Measurements from ENCODE around the gene RTN4RL1.

RTN4RL1 gene

DNA sequence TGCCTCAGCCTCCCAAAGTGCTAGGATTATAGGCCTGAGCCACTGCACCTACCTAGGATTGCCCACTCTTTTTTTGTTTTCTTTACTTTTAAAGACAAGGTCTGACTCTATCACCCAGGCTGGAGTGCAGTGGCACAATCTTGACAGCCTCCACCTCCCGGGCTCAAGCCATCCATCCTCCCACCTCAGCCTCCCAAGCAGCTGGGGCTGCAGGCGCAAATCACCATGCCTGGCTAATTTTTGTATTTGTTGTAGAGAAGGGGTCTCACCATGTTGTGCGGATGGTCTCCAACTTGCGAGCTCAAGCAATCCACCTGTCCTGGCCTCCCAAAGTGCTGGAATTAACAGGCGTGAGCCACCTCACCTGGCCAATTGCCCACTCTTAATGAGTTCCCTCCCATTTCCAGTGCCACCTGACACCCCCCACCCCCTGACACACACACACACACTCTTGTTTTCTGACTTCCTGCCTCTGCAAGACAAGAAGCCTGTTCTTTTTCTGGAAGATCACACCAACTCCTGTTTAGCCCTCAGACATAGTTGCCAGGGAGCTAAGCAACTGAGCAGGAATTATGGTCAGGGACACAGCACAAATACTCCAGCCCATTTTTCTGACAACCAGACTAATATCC lies 19.2 kb upstream of the RTN4RL1 start:
- FAIRE-seq = no peak

DNA sequence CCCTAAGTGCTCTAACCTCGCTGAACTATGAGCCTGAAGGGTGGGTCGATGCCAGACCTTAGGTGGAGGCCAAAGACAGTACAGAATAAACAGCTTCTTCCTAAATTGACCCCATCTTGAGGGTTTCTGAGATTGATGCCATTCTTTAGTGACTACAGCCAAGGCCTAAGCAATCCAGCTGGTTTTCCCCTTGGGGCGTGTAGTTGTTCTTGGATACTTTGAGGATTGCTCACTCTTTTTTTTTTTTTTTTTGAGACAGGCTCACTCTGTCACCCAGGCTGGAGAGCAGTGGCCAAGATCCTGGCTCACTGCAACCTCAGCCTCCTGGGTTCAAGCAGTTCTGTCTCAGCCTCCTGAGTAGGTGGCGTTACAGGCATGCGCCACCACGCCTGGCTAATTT lies 18.7 kb upstream of the RTN4RL1 start:
- no peak for FAIRE-seq

DNA sequence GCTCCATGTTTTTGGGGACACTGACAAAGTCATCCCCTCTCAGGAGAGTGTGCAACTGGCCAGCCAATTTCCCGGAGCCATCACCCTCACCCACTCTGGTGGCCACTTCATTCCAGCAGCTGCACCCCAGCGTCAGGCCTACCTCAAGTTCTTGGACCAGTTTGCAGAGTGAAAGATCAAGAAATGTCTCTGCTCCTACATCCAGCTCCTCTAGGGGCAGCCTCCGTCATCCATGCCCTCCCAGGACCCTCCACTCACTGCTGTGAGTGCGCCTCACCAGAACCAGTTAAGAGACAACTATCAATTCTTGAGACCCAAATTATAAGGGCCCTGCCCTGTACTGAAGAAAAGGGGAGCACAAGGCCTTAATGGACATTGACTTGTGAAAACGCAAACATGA lies 17.8 kb upstream of the RTN4RL1 start:
- FAIRE-seq = no peak

DNA sequence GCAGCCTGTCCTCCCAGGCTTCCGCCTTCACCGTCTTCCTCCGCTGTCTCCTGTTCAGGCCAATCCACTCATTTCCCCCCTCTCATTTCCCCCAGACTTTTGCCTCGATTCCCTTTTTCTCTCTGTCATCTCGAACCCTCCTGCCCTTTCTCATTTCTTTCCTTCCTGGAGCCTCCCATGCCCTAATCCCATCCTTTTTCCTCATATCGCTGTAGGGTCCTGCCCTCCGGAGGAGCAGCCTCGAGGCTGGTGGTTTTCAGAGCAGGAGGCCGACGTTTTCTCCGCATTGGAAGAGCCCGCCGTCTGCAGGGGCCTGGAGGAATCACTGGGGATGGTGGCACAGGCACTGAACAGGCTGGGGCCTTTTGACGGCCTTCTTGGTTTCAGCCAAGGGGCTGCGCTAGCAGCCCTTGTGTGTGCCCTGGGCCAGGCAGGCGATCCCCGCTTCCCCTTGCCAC lies 17.3 kb upstream of the RTN4RL1 start:
- no peak for FAIRE-seq

DNA sequence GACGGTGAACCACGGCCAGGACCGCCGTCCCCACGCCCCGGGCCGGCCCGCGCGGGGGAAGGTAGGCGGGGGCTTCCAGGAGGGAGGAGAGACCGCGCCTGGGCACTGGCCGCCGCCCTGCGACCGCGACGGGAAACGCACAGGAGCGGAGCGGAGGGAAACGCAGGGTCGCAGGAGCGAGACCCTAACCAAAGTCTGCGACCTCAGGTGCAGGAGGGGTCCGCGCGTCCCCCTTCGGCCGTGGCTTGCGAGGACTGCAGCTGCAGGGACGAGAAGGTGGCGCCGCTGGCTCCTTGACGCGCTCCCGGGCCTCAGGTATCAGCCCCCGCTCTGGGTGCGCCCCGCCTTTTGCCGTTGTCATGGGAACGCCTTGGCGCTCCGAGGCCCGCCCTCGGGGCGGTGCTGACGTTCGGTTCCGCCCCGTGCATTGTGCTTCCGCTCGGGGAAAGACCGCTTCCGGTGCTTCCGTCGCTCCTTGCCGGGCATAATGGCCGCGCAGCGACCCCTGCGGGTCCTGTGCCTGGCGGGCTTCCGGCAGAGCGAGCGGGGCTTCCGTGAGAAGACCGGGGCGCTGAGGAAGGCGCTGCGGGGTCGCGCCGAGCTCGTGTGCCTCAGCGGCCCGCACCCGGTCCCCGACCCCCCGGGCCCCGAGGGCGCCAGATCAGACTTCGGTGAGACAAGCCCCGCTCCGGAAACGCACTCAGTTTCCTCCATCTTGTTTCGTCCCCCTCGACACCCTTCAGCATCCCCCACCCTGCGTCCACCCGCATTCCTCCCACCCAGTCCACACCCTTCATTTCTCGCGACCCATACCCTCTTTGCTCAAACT lies 16.6 kb upstream of the RTN4RL1 start, which contains the start of gene OVCA2:
Gene OVCA2, plus strand, starts transcription at position 462 of the 829 bp plus-strand sequence. Its CDS starts 26 bp downstream, at position 488.
- peak; percentile 82 for FAIRE-seq

DNA sequence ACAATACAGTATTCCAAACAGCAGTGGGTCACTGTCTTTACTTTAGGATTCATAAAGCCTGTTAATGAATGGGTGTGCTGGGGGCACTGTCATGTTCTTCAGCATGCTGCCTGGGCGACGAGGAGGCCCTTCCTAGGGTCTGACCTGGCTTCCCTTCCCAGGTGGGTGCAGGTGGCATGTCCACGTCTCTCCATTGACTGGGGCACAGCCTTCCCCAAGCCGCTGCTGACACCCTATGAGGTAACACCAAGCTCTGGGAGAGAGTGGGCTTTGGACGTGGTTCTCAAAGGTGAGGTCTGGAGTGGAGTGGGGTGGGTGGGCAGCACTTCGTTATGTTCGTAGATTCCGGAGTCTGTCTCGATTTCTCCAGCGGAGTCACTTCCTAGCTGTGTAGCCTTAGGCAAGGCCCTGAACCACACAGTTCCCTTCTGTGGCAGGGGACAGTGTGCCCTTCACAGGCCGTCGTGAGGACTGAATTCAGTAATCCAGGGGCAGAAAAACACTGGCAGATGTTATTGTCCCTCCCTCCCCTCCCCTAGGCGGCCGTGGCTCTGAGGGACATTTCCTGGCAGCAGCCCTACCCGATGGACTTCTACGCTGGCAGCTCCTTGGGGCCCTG lies 15.9 kb upstream of the RTN4RL1 start:
- FAIRE-seq = no peak

DNA sequence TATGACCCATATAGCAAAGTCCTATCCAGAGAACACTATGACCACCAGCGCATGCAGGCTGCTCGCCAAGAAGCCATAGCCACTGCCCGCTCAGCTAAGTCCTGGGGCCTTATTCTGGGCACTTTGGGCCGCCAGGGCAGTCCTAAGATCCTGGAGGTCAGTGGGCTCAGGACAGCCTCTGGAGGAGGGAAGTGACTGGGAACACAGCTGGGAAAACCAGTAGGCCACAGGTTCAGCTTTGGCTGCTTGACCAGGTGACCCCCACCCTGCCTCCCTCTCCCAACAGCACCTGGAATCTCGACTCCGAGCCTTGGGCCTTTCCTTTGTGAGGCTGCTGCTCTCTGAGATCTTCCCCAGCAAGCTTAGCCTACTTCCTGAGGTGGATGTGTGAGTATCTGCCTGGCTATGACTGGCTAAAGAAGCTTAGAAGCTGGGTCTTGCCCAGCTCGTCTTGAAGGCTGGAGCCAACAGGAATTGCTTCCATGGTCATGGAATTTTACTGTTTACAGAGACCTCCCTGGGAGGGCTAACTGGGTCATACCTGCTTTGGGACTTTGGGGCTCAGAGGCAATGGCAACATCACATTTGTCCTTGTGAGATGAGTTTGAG lies 15.2 kb upstream of the RTN4RL1 start:
- no peak for FAIRE-seq

DNA sequence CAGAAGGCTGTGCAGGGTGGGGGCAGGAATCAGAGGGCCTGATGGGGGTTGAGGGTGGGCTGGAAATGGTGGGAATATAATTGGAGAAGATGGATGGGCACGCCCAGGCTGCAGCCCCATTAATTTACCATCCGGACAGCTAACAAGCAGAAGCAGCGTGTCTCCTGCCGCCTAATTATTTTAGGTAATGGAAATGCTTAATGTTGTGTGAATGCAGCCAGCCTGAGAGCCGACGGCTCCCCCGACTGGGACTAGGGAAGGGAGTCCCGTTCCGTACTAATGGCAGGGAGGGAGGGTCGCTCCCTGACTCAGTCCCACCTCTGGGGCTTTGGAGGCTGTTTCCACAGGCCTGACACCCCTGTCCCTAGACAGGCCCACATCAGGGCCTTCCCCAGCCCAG lies 12.0 kb upstream of the RTN4RL1 start:
- no peak for FAIRE-seq

DNA sequence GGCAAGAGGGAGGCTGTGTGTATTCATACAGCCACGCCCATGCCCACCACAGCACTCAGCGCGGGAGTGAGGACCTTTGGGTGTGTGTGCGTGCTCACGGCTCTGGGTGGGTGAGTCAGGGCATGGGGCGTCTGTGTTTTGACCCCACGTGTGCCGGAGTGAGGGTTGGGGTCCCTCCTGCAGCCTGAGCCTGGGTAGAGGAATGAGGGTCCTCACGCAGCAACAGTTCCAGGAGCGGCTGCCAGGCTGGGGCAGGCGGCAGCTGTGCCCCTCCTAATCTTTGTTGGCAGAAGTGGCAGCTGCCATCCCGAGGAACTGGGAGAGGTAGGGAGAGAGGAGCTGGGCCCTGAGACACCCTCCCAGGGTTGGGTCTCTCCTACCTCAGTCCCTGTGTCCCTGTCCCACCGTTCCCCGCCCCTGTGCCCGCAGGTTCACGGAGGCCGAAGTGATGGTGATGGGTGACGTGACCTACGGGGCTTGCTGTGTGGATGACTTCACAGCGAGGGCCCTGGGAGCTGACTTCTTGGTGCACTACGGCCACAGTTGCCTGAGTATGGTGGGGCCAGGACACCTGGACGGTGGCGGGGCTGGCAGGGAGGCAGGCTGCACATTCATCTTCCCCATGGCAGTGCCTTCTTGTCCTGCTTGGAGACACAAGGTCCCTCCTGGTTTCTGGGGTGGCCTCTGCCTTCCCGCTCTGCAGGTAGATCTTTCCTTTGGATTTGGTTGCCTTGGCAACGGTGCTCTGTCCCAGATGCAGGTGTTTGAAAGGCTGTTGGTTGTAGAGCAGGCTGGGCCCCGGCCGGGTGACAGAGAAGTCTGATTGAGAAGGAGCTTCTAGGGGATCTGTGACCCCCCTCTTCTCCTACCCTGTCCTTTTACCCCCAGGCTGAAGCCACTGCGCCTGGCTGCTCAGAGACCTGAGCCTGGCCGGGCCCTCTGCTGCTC lies 10.7 kb upstream of the RTN4RL1 start:
- no peak for FAIRE-seq

DNA sequence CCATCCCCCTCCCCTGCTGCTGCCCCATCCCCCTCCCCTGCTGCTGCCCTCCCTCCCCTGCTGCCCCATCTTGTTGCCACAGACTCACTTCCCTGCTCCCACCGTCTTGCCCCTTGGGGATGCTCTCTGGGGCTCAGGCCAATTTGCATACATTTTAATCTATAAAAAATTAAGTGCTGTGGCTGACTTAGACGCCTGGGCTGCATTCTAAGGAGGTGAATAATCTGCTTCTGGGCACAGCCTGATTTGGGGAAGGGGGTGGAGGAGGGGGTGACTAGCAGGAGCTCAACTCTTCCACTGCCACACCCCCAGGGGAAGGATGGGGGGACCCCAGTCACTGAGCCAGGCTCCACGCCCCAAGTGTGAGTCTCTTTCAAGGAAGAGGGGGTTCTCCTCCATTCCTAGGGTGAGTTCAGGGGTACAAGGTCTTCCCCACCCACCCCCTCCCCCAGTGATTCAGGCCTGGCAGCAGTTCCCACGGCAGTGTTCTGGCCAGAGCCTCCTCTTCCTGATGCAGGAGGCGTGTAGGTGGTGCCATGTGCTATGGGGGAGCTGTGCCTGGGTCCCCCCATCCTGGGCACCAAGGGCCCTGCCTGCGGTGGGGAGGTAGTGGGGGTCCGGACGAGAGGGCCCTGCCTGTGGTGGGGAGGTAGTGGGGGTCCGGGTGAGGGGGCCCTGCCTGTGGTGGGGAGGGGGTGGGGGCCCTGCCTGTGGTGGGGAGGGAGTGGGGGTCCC lies 9.8 kb upstream of the RTN4RL1 start:
- no peak for FAIRE-seq

DNA sequence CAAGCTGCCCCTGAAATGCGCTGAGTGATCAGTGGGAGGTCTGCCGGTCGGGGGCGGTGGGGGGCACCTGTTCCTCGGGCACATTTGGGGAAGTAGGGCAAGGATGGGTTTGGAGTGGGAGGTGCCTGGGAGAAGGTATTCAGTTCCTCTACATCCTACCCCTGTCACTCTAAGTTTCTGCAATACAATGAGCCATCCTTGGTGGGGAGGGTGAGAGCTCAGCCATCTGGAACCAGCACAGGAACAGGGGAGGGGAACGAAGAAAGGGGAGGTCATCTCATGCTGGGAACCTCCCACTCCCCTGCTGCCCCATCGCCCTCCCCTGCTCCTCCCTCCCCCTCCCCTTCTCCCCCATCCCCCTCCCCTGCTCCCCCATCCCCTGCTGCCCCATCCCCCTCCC lies 9.0 kb upstream of the RTN4RL1 start:
- FAIRE-seq = no peak

DNA sequence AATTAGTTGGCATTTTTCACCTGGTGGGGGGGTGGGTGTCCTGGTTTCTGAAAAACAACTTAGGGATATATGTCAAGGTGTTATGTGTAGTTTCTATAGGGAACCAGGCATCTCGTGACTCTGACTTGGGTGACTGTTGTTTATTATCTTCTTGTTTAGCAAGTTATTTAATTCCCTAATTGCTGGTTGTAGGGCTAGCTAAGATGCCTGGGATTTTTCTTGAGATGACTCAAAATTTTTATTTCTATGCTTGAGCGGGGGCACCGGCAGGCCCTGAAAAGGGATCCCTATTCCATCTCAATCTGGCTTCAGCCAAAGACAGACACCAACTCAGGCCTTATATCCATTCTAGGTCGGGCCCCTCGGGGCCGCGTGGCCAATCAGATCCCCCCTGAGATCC lies 8.0 kb upstream of the RTN4RL1 start:
- no peak for FAIRE-seq

DNA sequence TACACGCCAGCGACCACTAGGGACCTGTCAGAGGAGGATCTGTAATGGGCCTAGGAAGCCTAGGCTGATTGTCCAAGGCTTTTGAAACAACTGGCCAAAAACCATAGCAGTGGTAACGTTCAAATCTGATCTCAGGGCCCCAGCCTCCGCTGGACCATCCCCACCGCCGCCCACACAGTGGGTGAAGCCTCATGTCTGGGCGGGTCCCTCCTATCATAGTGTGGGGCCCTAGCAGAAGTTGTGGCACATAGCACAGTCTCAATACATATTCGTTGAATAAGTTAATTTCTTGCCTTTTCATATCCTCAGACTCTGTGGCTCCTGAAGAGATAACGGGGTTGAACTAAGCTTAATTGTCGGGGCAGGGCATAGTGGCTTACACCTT lies 5.6 kb upstream of the RTN4RL1 start:
- FAIRE-seq = no peak

DNA sequence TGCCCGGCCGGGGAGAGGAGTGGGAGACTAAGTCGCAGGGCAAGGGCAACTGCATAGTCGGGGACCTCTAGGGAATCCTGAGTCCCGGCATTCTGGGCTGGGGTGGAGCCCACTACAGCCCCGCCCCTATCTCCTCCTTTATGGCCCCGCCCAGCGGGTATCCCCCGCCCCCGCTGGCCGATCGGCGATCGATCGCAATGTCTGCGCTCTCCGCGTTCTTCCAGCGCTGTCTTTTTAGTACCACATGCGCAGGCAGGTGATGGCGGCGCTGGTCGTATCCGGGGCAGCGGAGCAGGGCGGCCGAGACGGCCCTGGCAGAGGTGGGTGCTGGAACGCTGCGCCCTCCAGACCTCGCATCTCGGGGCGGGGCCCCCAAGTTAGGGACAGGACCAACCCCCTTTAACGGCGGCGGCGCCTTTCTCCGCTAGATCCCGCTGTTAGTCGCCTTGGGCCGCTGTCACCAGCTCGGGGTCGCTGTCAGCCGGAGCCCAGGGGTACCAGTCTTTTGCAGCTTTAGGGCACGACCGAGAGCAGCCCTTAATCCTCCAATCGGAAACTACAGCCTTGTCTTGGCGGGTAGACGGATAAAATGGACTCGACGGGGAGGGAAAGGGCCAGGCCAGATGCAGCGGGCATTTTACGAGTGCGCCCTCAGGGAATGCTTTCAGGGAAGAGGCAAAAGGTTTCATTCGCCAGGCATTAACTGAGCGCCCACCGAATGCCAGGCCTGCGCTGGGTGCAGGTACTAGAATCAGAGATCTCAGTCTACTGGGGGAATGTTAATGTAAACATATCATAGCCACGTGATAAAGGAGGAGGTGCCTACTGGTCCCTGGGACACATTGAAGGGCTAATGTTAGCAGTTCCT lies 5.0 kb upstream of the RTN4RL1 start, which contains the start of gene DPH1:
Gene DPH1, plus strand, starts transcription at position 243 of the 868 bp plus-strand sequence. Its CDS starts 17 bp downstream, at position 260.
- peak; percentile 94 for FAIRE-seq

DNA sequence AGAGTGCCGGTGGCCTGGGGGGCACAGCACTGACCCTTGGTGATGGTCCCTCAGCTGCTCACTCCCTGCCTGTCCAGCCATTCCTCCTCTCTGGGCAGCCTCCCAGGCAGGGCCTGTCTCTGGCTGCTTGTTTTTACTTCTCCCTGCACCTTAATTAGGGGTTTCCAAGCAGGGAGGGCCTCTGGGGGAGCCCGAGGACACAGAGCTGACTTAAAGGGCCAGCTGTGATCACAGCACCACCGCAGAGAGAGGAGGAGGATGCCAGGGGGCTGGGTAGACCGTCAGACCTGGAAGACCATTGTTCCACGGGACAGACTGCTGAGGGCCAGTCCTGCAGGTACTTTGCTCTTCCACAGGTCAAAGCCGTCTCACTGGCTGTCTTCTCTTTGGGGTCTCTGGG lies 3.6 kb upstream of the RTN4RL1 start:
- no peak for FAIRE-seq

DNA sequence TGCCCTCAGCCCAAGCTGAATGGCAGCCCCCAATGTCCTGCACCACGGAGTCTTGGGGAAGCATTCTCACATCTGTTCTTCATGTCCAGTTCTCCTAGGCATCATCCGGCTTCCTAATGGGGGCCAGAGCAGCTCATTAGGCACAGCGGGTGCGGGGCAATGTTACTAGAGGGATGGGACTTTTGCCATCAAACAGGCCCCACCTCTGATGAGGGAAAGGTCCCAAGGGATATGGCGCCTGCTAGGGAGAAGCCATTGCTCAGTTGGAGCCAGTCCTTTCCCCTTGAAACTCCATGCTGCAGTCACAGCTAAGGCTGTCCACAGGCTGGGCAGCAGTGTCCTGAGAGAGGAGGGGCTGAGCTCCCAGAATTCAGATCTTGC lies 3.1 kb upstream of the RTN4RL1 start:
- no peak for FAIRE-seq

DNA sequence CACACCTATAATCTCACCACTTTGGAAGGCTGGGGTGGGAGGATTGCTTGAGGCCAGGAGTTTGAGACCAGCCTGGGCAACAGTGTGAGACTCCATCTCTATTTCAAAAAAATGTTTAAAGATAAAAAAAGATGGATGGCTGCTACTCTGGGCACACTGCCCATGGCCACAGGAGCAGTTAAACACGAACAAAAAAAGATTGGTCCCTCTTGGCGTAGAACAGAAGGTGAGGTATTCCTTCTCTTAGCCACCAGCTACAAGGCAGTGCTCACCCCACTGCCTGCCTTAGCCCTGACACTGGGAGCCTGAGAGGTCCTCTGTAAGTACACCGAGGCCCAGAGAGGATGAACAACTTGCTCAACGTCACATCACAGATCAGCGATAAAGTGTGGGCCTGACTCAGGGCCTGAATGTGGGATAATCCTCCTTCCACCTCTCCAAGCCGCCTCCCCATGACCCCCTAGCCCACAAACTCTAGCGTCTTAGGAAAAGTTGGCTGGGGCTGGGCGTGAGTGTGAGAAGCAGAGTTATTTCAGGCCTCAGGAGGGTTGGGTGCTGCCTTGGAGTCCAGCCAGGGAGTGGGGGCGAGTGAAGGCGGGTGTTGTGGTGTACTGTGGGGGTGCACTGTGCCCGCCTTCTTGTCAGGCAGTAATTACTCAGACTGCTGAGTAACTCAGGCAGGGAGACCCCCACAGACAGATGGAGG lies 2.5 kb upstream of the RTN4RL1 start:
- no peak for FAIRE-seq

DNA sequence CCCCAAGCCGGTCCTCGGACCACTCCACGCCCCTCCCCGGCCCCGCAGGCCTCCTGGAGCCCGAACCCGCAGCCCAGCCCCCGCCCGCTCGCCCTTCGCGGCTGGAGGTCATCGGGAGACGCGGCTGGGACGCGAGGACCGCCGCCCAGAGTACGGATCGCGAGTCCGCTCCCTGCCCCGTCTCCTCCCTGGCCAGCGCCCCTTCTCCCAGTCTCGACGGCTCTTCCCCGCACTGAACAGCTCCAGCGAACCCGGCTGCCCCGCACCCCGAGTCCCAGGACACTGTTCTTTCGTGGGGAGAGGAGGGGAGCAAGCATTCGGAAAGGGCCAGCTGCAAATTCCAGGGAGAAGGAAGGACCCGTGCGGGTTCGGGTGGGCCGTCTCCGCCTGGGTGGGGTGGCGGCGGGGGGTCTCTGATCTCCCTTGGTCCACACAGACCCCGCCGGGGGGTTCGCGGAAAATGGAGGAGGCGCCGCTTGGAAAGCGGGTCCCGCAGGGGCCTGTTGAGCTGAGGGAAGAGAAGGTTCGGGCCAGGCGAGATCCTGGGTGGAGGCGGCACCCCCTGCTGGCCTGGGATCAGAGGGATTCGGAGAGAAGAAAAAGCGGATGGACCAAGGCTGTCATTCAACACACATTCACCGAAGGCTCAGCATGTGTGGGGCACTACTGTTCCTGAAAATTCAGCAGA lies 632 bp upstream of the RTN4RL1 start:
- no peak for FAIRE-seq

DNA sequence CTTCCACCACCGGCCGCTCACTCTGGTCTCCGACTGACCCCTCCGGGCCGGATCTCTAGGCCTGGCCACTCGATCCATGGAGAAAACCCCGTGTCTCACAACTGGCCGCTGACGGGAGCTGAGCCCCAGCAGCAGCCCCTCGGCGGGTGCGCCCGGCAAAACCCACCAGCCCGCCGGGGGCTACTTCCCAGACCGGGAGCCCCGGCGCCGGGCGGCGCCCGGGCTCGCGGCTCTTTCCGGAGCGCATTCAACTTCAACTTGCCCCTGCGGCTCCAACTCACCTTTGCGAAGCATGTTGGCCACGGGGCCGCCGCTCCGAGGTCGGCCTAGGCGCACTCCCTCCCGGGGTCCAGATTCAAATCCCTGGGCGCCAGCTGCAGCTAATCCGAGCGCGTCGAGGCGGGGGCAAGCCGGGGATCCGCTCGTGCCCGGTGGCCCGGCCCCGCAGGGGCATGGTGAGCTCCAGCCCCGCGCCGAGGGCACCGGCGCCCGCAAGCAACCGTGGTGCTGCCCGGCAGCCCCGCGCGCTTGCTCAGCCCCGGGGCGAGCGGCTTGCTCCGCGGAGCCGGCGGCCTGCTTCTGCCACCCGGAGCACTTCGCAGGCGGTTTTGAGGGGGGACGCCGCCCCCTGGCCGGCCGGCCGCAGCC lies 438 bp downstream of the RTN4RL1 start:
- FAIRE-seq = no peak
